GM19452 (cell line): ENCODE data around the gene GPR160.

Experiments
- ATAC-seq: cut with Tn5 transposase; IDR thresholded peaks from one replicate; pipeline ENCODE4 v1.9.1; 2021; ENCODE audit not compliant: unreplicated experiment

The GPR160 gene

DNA sequence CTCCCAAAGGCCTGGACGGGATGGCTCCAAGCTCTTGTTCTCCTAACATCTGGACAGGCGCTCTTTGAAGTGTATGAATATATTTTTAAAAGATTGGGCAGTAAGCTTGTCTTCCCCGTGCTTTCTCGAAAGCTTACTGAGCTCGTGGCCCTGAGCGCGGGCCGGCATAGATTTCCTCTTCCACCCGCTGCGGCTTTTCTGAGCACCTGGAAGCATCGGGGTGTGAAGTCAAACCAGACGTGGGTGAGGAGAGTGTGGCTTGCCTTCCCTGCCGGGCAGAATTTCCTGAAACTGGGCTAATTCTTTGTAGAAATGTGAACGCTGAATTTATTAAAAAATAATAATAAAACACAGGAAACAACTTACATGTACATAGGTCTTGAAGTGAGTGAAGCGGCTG lies 25.9 kb downstream of the GPR160 start:
- ATAC-seq: no peak

GRCh38 chr3:170064108-170064507 lies 26.3 kb downstream of the GPR160 start:
- ATAC-seq: no peak

- no peak for ATAC-seq
Measured at GRCh38 chr3:170075441-170076091, 37.8 kb downstream of the GPR160 start.

DNA sequence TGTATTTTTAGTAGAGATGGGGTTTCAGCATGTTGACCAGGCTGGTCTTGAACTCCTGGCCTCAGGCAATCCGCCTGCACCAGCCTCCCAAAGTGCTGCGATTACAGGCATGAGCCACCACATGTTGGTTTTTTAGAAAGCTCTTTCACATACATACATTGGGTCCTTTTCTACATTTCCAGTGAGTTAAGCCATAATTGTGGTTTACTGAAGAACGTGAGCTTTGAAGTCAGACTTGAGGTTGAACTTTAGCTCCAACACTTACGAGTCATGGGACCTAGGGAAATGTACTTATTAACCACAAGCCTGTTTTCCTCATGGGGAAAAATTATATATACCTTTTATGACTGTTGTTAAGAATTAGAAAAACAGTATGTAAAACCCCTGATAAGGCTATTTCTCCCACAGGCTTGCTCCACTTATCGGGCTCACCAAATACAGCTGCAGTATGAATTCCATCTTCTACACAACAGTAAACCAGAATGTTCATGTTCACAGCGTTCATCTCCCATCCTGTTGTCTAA lies 39.0 kb downstream of the GPR160 start:
- ATAC-seq: no peak

DNA sequence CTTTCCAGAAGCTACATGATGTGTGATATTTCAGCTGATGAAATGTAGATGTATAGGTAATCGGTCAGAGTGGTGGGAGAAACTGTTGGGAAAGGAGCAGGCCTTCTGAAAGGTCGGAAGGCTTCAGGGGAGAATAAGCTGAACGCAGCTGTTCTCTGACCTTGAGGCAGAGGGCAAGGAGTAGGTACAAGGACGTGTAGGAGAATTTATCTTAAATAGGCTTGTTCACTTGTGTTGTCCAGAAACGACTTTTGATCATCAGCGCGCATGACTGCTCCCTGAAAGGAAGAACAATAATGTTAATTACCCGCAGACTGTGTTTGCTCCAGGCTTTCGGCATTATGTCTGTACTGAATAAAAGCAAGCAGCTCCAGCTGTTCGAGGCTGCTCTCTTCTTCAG lies 39.6 kb downstream of the GPR160 start:
- ATAC-seq: no peak

- ATAC-seq: no peak
Measured at GRCh38 chr3:170078620-170079281, 41.0 kb downstream of the GPR160 start.

DNA sequence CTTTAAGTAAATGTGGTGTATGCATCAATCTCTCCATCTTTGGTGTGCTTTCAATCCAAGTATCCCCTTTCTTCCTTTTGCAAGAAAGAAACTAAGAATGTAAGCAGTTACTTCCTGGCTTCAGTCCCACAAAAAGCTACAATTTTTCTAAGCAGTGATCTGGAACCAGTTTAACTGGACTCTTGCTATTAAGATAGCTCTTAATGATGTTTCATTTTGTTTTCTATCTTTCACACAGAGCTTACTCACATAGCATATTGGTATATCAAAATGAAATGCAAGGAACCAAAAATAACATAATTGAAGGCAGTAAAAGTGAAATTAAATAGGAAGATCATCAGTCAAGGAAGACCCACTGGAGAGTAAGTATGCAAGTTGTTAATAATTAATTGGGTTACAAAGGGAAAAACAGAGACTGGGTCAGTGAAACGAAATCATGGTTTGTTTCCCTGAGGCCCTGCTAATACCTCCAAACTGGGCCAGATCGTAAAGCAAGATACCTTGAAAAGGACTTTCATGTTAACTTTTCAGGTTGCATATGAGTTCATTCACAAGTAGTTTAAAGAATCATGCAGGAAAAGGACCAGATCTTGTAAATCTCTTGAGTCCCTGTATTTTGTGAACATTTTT lies 41.9 kb downstream of the GPR160 start:
- no peak for ATAC-seq

DNA sequence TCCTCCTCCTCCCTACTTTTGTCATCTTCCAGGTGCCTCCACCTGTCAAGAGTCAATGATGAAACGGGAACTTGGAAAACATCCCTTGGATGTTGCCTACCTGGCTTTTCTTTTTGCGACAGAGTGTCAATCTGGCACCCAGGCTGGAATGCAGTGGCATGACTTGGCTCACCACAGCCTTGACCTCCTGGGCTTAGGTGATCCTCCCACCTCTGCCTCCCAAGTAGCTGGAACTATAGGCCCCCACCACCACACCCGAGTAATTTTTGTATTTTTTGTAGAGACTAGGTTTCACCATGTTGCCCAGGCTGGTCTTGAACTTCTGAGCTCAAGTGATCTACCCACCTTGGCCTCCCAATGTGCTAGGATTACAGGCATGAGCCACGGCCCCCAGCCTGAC lies 42.8 kb downstream of the GPR160 start:
- ATAC-seq: no peak

- no peak for ATAC-seq
Measured at GRCh38 chr3:170081079-170081741, 43.4 kb downstream of the GPR160 start.

GRCh38 chr3:170083343-170083742 lies 45.5 kb downstream of the GPR160 start:
- ATAC-seq: no peak

GRCh38 chr3:170085396-170085795 lies 47.6 kb downstream of the GPR160 start:
- no peak for ATAC-seq

- ATAC-seq: no peak
Measured at GRCh38 chr3:170089862-170090600, 52.2 kb downstream of the GPR160 start.

DNA sequence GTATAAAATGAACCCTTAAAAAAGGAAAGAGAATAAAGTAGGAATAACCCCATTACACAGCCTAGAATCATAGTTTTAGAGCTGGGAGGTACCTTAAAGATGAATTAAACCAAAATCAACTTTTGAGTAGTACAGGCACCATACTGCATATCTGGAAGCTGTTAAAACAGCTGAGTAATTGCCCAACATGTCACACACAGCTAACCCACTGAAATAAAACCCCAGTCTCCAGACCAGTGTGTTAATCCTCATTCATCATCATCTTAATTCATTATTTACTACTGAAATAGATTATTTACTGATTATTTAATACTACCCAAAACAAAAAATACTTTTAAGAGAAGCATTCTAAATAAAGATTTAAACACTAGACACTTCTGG lies 52.8 kb downstream of the GPR160 start:
- ATAC-seq: no peak

DNA sequence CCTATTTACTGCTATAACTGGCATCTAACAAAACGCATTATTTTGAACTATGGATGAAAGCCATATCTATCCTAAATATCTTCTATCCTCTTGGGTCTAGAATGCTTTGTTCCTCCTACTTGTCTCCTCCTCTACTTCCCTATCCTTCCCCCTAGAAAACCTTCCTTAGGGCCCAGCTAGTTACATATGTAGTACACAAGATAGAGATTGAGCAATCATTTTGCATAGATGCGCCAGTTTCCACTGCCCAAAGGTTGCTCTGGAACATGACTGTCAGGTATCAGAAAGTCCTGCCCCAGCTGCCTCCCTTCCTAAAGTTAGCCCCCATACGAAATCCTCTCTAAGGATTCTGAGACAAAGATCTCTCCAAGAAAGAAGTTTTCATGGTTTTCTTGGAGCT lies 55.1 kb downstream of the GPR160 start:
- ATAC-seq: no peak

DNA sequence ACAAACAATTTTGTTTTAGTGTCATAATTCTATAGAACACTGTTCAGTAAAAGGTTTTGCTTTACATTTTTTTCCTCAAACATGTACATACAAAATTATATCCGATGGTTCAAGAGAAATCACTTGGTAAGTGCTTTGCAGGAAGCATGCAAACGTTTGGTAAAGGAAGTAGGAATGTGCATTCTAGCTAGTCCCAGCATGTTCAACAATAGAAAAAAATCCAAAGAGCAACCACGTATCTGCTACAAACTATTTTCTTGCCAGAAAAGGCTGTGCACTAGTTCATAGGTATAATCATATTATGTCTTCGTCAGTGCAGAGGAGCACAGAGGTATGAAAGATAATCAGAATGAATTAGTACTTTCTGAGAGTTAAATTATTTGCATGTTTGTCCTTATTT lies 58.0 kb downstream of the GPR160 start:
- ATAC-seq: no peak

- ATAC-seq: no peak
Measured at GRCh38 chr3:170096342-170096741, 58.5 kb downstream of the GPR160 start.

DNA sequence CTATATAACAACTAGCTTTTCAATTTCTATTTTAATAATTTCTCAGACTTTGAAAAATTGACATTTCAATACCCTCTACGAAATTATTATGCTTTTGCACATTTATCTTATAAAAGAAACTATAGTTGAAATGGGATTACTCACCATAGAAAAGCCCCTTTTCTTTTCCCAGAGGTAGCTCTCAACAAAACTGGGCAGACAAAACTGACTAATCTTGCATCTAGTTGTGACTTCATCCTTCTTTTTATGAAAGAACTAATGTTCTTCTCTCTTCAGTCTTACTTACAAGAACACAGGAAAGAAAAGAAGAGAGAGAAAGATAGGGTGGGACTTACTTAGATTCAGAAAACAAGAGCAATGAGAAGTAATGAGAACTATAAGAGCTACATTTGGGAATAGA lies 61.0 kb downstream of the GPR160 start:
- ATAC-seq: no peak

GRCh38 chr3:170100944-170101343 lies 63.1 kb downstream of the GPR160 start:
- ATAC-seq: no peak

DNA sequence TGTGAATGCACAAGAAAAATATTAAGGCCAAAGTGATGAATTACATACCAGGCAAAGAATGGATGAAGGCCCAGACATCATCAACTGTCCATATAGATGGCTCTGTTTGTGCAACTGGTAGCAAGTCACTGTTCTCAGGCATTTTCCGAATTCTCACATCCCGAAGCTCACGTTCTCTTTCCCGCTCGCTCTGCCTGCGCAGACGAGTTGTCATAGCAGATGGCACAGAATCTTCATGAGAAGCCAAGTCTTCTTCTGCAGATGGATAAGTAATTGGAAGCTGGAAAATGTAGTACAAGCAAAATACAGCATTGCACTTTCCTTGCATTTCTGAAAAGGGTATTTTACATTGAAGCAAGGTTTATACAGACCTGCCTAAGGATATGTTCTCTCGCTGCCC lies 64.6 kb downstream of the GPR160 start:
- no peak for ATAC-seq

DNA sequence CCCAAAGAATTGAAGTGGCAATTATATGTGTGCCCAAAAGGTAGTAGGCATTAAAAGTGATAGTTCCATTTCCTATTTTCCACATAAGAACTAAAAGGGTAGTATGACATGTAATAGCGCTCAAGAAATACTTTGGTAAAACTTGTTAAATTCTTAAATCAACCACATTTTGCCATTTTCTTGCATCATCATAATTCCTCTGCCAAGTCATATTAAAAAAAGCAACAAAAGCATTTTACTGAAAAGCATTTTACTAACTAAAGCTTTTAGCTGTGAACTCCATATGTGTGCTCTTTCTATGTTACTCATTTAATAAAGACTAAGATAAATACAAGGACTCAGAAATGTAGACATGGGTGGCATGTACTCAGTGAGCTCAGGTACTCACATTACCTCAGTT lies 70.1 kb downstream of the GPR160 start:
- no peak for ATAC-seq

DNA sequence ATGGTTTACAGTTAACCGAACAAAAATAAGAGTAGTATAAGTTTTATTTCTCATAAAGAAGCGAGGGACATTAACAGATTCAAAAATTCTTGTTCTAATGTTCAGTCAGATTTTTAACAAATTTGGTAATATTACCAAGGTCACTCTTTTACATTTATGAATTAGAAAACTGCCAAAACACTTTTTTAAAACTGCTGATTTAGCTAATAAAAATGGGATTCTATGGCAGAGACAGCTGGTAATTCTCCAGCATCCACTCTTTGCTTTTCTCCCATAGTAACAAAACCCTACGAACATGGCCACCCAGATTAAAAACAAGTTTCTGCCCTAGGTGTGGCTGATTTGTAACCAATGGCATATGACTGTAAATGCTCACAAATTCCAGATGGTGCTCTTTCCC lies 71.2 kb downstream of the GPR160 start:
- no peak for ATAC-seq
